HepG2 (cell line): ENCODE results near the gene RIMBP3C. TPM values are rescaled to one million over a fixed set of nuclear protein-coding genes. Genes with fewer than 3 reads are reported as not detected.

Experiments
- AHR ChIP-seq: IDR thresholded peaks from 2 replicates; pipeline ENCODE4 v1.6.1; 2018; ENCODE audit warnings: missing genetic modification reagents, missing compliant biosample characterization
- ATM ChIP-seq: fragments of 450-650 bp; IDR thresholded peaks from 2 replicates; pipeline ENCODE4 v1.7.1; 2017; ENCODE audit warnings: mild to moderate bottlenecking, borderline replicate concordance
- CBX5 ChIP-seq: sonication (generic); formaldehyde crosslinking; IDR thresholded peaks from 2 replicates; pipeline ENCODE4 v1.4.0; 2020; ENCODE audit warnings: missing genetic modification reagents, borderline replicate concordance
- CHD2 ChIP-seq: IDR thresholded peaks from 2 replicates; pipeline ENCODE4 v1.6.1; 2011; ENCODE audit warnings: low read depth, low read length, improper control_type of control experiment
- CREM ChIP-seq, 2 experiments: sonication (generic) in 1 of 2; formaldehyde crosslinking in 1 of 2; IDR thresholded peaks; 2 replicates each; pipeline versions ENCODE4 v1.4.0 to v1.6.1; 2016 to 2020; ENCODE audit warnings: antibody characterized with exemption in 1 of 2, mild to moderate bottlenecking in 1 of 2, missing genetic modification reagents in 1 of 2
- FLYWCH1 ChIP-seq: sonication (generic); formaldehyde crosslinking; IDR thresholded peaks from 2 replicates; pipeline ENCODE4 v1.8.1; 2023; ENCODE audit warnings: mild to moderate bottlenecking, missing genetic modification reagents
- GFI1 ChIP-seq: sonication (generic); formaldehyde crosslinking; IDR thresholded peaks from 2 replicates; pipeline ENCODE4 v1.5.0; 2020; ENCODE audit warnings: missing genetic modification reagents, mild to moderate bottlenecking, borderline replicate concordance
- GLI4 ChIP-seq: sonication (generic); formaldehyde crosslinking; IDR thresholded peaks from 2 replicates; pipeline ENCODE4 v1.5.1; 2020; ENCODE audit warnings: missing genetic modification reagents, mild to moderate bottlenecking, moderate library complexity, borderline replicate concordance
- KDM3A ChIP-seq: IDR thresholded peaks from 2 replicates; pipeline ENCODE4 v1.6.1; 2018; ENCODE audit warnings: low read depth, missing compliant biosample characterization
- MEIS1 ChIP-seq: sonication (generic); formaldehyde crosslinking; IDR thresholded peaks from 2 replicates; pipeline ENCODE4 v1.9.0; 2021; ENCODE audit warnings: mild to moderate bottlenecking, missing genetic modification reagents, moderate library complexity, borderline replicate concordance
- NCOR1 ChIP-seq: fragments of 200-600 bp; sonication (generic); IDR thresholded peaks from 2 replicates; pipeline ENCODE4 v1.7.0; 2017; ENCODE audit warnings: antibody characterized with exemption, low read length, borderline replicate concordance
- ONECUT2 ChIP-seq: sonication (generic); formaldehyde crosslinking; IDR thresholded peaks from 2 replicates; pipeline ENCODE4 v1.4.0; 2020; ENCODE audit warnings: missing genetic modification reagents
- PHB2 ChIP-seq: fragments of 450-650 bp; IDR thresholded peaks from 2 replicates; pipeline ENCODE4 v1.6.1; 2018; ENCODE audit not compliant: partially characterized antibody
- POLR2AphosphoS2 ChIP-seq: IDR thresholded peaks from 2 replicates; pipeline ENCODE4 v1.6.1; 2011; ENCODE audit warnings: low read depth, low read length, improper control_type of control experiment
- SMARCE1 ChIP-seq: fragments of 450-650 bp; IDR thresholded peaks from 2 replicates; pipeline ENCODE4 v1.6.1; 2017; ENCODE audit warnings: borderline replicate concordance
- SNRNP70 ChIP-seq: fragments of 200-400 bp; formaldehyde crosslinking; IDR thresholded peaks from 2 replicates; pipeline ENCODE4 v1.6.1; 2017; ENCODE audit warnings: mild to moderate bottlenecking, low read depth, low read length, moderate library complexity
- SOX6 ChIP-seq, 2 experiments: fragments of 450-650 bp in 1 of 2; sonication (generic) in 1 of 2; formaldehyde crosslinking in 1 of 2; IDR thresholded peaks; 2 replicates each; pipeline versions ENCODE4 v1.4.0 to v1.6.1; 2017 to 2020; ENCODE audit warnings: antibody characterized with exemption in 1 of 2, mild to moderate bottlenecking in 1 of 2, missing genetic modification reagents in 1 of 2
- TFDP1 ChIP-seq: IDR thresholded peaks from 2 replicates; pipeline ENCODE4 v1.6.1; 2016; ENCODE audit warnings: missing compliant biosample characterization, missing genetic modification reagents, borderline replicate concordance
- THRA ChIP-seq: sonication (generic); formaldehyde crosslinking; IDR thresholded peaks from 2 replicates; pipeline ENCODE4 v1.4.0; 2020; ENCODE audit warnings: missing genetic modification reagents, borderline replicate concordance
- ZBTB38 ChIP-seq: sonication (generic); formaldehyde crosslinking; IDR thresholded peaks from 2 replicates; pipeline ENCODE4 v1.5.1; 2020; ENCODE audit warnings: mild to moderate bottlenecking, missing genetic modification reagents
- ZFP36 ChIP-seq: fragments of 150-350 bp; IDR thresholded peaks from 2 replicates; pipeline ENCODE4 v1.6.1; 2018; ENCODE audit warnings: borderline replicate concordance, low read length, low read depth; ENCODE audit not compliant: partially characterized antibody
- ZNF30 ChIP-seq: sonication (generic); formaldehyde crosslinking; IDR thresholded peaks from 2 replicates; pipeline ENCODE4 v1.5.0; 2020; ENCODE audit warnings: mild to moderate bottlenecking, missing genetic modification reagents
- ZNF317 ChIP-seq: sonication (generic); formaldehyde crosslinking; IDR thresholded peaks from 2 replicates; pipeline ENCODE4 v1.5.0; 2020; ENCODE audit warnings: mild to moderate bottlenecking, missing genetic modification reagents
- ZNF572 ChIP-seq: sonication (generic); formaldehyde crosslinking; IDR thresholded peaks from 2 replicates; pipeline ENCODE4 v1.5.1; 2020; ENCODE audit warnings: mild to moderate bottlenecking, missing genetic modification reagents
- ZNF768 ChIP-seq: sonication (generic); formaldehyde crosslinking; IDR thresholded peaks from 2 replicates; pipeline ENCODE4 v1.4.0; 2020; ENCODE audit warnings: missing genetic modification reagents
- ZNF792 ChIP-seq: IDR thresholded peaks from 2 replicates; pipeline ENCODE4 v1.6.1; 2016
- ZUFSP ChIP-seq: sonication (generic); formaldehyde crosslinking; IDR thresholded peaks from 2 replicates; pipeline ENCODE4 v1.9.0; 2021; ENCODE audit warnings: missing genetic modification reagents, mild to moderate bottlenecking, borderline replicate concordance
- polyA plus RNA-seq, 8 experiments: library from polyadenylated mRNA; depleted of rRNA in 3 of 8; stranded (reverse) in 7 of 8; unstranded in 1 of 8; fragments of >200 nt; fragmentation: Illumina TruSeq in 4 of 8; extraction: Trizol in 4 of 8; gene quantifications; 2 replicates each; pipeline versions ENCODE4 v1.2.1 to v1.2.3, GENCODE V29; 2011 to 2016; ENCODE audit warnings: low read depth in 4 of 8, missing spikeins in 1 of 8, mixed read lengths in 1 of 8; ENCODE audit not compliant: insufficient read depth in 1 of 8
- total RNA-seq, 5 experiments: library from RNA; depleted of rRNA; stranded (reverse); fragments of >200 nt; fragmentation: Illumina TruSeq; extraction: Trizol; gene quantifications; 2 replicates each; pipeline ENCODE4 v1.2.3, GENCODE V29; 2016; ENCODE audit warnings: low read depth in 1 of 5

The RIMBP3C gene
- total and polyA plus RNA-seq, 2 of the 13 experiments (the other 11 are each of a cell fraction or from before 2014, with no cell fraction given): 0.15 TPM; not detected in 1

GRCh38 chr22:21567456-21568346 lies 16.4 kb upstream of the RIMBP3C start, which contains the start of gene UBE2L3 (continued):
- TF ChIP-seq ZUFSP (CRISPR knock-in tag) (no peak), ZNF572 (CRISPR knock-in tag) (no peak), GFI1 (peak; percentile 70; the same call in 1 of the 2 replicates), FLYWCH1 (CRISPR knock-in tag) (no peak), MEIS1 (CRISPR knock-in tag) (peak; percentile 73; the same call in 1 of the 2 replicates), ATM (no peak), KDM3A (CRISPR knock-in tag) (peak; percentile 58; the same call in 1 of the 2 replicates), AHR (CRISPR knock-in tag) (peak; percentile 80; the same call in 1 of the 2 replicates), GLI4 (CRISPR knock-in tag) (peak; percentile 99), CREM (IDR thresholded peaks at IDR 0.05) (no peak), CREM (CRISPR knock-in tag; IDR thresholded peaks at IDR 0.05) (no peak), ZNF768 (CRISPR knock-in tag) (no peak; the same call in 1 of the 2 replicates), ZNF30 (CRISPR knock-in tag) (0 out of 2 replicates have a peak, but pooled peaks have one; percentile 49), PHB2 (no peak), ZFP36 (no peak), ONECUT2 (no peak), NCOR1 (no peak), SNRNP70 (no peak), POLR2AphosphoS2 (no peak), SOX6 (IDR thresholded peaks at IDR 0.05) (no peak), SOX6 (CRISPR knock-in tag; IDR thresholded peaks at IDR 0.05) (no peak), SMARCE1 (no peak), THRA (CRISPR knock-in tag) (peak; percentile 50), CBX5 (CRISPR knock-in tag) (peak; percentile 68; the same call in 1 of the 2 replicates), TFDP1 (CRISPR knock-in tag) (no peak), ZNF792 (CRISPR knock-in tag) (peak; percentile 91), ZNF317 (CRISPR knock-in tag) (no peak; the same call in 1 of the 2 replicates), ZBTB38 (CRISPR knock-in tag) (peak; percentile 91), CHD2 (no peak)
